Measurements from ENCODE around the gene AMPD3.

Gene AMPD3

GRCh38 chr11:10457901-10458300, 2.8 kb downstream of the AMPD3 start:
- DNase-seq (ENCODE audit: low spot score) (no peak), ATAC-seq (ENCODE audit: low read depth) (no peak)
- no peak for TF ChIP-seq CTCF (IDR thresholded peaks at IDR 0.05; ENCODE audit: poor library complexity, severe bottlenecking)
- no peaks in the 10 kb centered on the region for H3K9me3 ChIP-seq (ENCODE audit: severe bottlenecking)
- H3K4me3 ChIP-seq (ENCODE audit: severe bottlenecking), result no peak overlapping the region
- H3K27ac ChIP-seq (ENCODE audit: poor library complexity, severe bottlenecking), result no peak overlapping the region
- H3K4me1 ChIP-seq (ENCODE audit: insufficient read depth, poor library complexity, severe bottlenecking), result peaks cover 12% of the 10 kb centered on the region
- H3K36me3 ChIP-seq (ENCODE audit: low read depth), result peaks cover 19% of the 10 kb centered on the region
- H3K27me3 ChIP-seq (ENCODE audit: insufficient read depth, poor library complexity, severe bottlenecking), result no peaks in the 10 kb centered on the region

GRCh38 chr11:10459029-10459970, 4.2 kb downstream of the AMPD3 start:
- peaks cover 11% of the 10 kb centered on the region for H3K4me1 ChIP-seq (ENCODE audit: insufficient read depth, poor library complexity, severe bottlenecking)
- no peaks in the 10 kb centered on the region for H3K9me3 ChIP-seq (ENCODE audit: severe bottlenecking)
- ATAC-seq (ENCODE audit: low read depth), result no peak
- H3K36me3 ChIP-seq (ENCODE audit: low read depth), result peaks cover 33% of the 10 kb centered on the region
- TF ChIP-seq CTCF (IDR thresholded peaks at IDR 0.05; ENCODE audit: poor library complexity, severe bottlenecking), result no peak
- no peak for DNase-seq (ENCODE audit: low spot score)
- no peaks in the 10 kb centered on the region for H3K27me3 ChIP-seq (ENCODE audit: insufficient read depth, poor library complexity, severe bottlenecking)
- H3K27ac ChIP-seq (ENCODE audit: poor library complexity, severe bottlenecking), result no peak overlapping the region
- no peak overlapping the region for H3K4me3 ChIP-seq (ENCODE audit: severe bottlenecking)

GRCh38 chr11:10460611-10461275, 5.7 kb downstream of the AMPD3 start:
- Histone ChIP-seq H3K4me1 (ENCODE audit: insufficient read depth, poor library complexity, severe bottlenecking) (peaks cover 6% of the 10 kb centered on the region), H3K36me3 (ENCODE audit: low read depth) (peaks cover 44% of the 10 kb centered on the region), H3K27me3 (ENCODE audit: insufficient read depth, poor library complexity, severe bottlenecking) (no peaks in the 10 kb centered on the region), H3K4me3 (ENCODE audit: severe bottlenecking) (no peak overlapping the region), H3K27ac (ENCODE audit: poor library complexity, severe bottlenecking) (no peak overlapping the region), H3K9me3 (ENCODE audit: severe bottlenecking) (no peaks in the 10 kb centered on the region)
- ATAC-seq (ENCODE audit: low read depth) (no peak), DNase-seq (ENCODE audit: low spot score) (no peak)
- no peak for TF ChIP-seq CTCF (IDR thresholded peaks at IDR 0.05; ENCODE audit: poor library complexity, severe bottlenecking)

GRCh38 chr11:10461276-10461790, 6.3 kb downstream of the AMPD3 start:
- ATAC-seq (ENCODE audit: low read depth) (no peak), DNase-seq (ENCODE audit: low spot score) (no peak)
- H3K36me3 ChIP-seq (ENCODE audit: low read depth), result peaks cover 45% of the 10 kb centered on the region
- H3K27me3 ChIP-seq (ENCODE audit: insufficient read depth, poor library complexity, severe bottlenecking), result no peaks in the 10 kb centered on the region
- H3K9me3 ChIP-seq (ENCODE audit: severe bottlenecking), result no peaks in the 10 kb centered on the region
- TF ChIP-seq CTCF (IDR thresholded peaks at IDR 0.05; ENCODE audit: poor library complexity, severe bottlenecking), result no peak
- no peak overlapping the region for H3K4me3 ChIP-seq (ENCODE audit: severe bottlenecking)
- no peak overlapping the region for H3K27ac ChIP-seq (ENCODE audit: poor library complexity, severe bottlenecking)
- peaks cover 4% of the 10 kb centered on the region for H3K4me1 ChIP-seq (ENCODE audit: insufficient read depth, poor library complexity, severe bottlenecking)

Data from RWPE2 (cell line).